Upper lobe of left lung (tissue), 6 donors: ENCODE data around the gene TM4SF5. TPM values are rescaled to one million over a fixed set of nuclear protein-coding genes. Genes with fewer than 3 reads are reported as not detected.

ENCODE experiments used
- ATAC-seq, 2 donors: fragments of 200-7000 bp; cut with Tn5 transposase; one replicate each; pipeline ENCODE4 v1.9.1; 2022; ENCODE audit warnings: mild to moderate bottlenecking in 2 of 2, moderate library complexity in 2 of 2; ENCODE audit not compliant: low FRiP score in 2 of 2
- DNase-seq, 2 donors: peaks; one replicate each; pipeline ENCODE4 v3.0.0-alpha.2; 2019 to 2020
- H3K27ac ChIP-seq, 4 donors: fragments of 200-600 bp; sonication (generic); one replicate each; pipeline ENCODE4 v1.5.1; 2016 to 2019
- H3K27me3 ChIP-seq, 4 donors: fragments of 200-600 bp; sonication (generic); one replicate each; pipeline ENCODE4 v1.5.1; 2017 to 2019
- H3K36me3 ChIP-seq, 4 donors: fragments of 200-600 bp; sonication (generic); one replicate each; pipeline ENCODE4 v1.5.1; 2016 to 2019
- H3K4me1 ChIP-seq, 4 donors: fragments of 200-600 bp; sonication (generic); one replicate each; pipeline ENCODE4 v1.5.1; 2018 to 2019
- H3K4me3 ChIP-seq, 4 donors: fragments of 200-600 bp; sonication (generic); one replicate each; pipeline ENCODE4 v1.5.1; 2017 to 2019; ENCODE audit warnings: mild to moderate bottlenecking in 2 of 4, moderate library complexity in 1 of 4
- H3K9me3 ChIP-seq, 4 donors: fragments of 200-600 bp; sonication (generic); one replicate each; pipeline ENCODE4 v1.5.1; 2018 to 2019
- CTCF ChIP-seq, 6 experiments: fragments of 450-650 bp in 4 of 6; fragments of 200-600 bp in 2 of 6; sonication (generic) in 2 of 6; IDR thresholded peaks; one replicate each; pipeline ENCODE4 v1.5.1; 2016 to 2019; ENCODE audit warnings: antibody characterized with exemption in 6 of 6
- EP300 ChIP-seq, 4 donors: sonication (generic); formaldehyde crosslinking; IDR thresholded peaks; one replicate each; pipeline ENCODE4 v1.5.1; 2017; ENCODE audit warnings: antibody characterized with exemption in 4 of 4, control low read depth in 2 of 4
- POLR2A ChIP-seq, 4 donors: fragments of 450-650 bp; IDR thresholded peaks; one replicate each; pipeline ENCODE4 v1.5.1; 2016 to 2017; ENCODE audit warnings: antibody characterized with exemption in 4 of 4, mild to moderate bottlenecking in 2 of 4
- POLR2AphosphoS5 ChIP-seq, 2 donors: sonication (generic); formaldehyde crosslinking; IDR thresholded peaks; one replicate each; pipeline ENCODE4 v1.5.1; 2017; ENCODE audit warnings: antibody characterized with exemption in 2 of 2
- WGBS, 2 donors: methylation state at CpG; one replicate each; pipeline ENCODE4 v1.1.5; 2017 to 2018; 5-methylcytosine and 5-hydroxymethylcytosine counted together
- total RNA-seq, 6 donors: library from RNA; depleted of rRNA in 4 of 6; stranded (reverse); fragments of >200 nt in 4 of 6; gene quantifications; one replicate each; pipeline versions ENCODE4 v1.1.0 to v1.2.1, GENCODE V29; 2016 to 2021
- donor health status: DM: no; HTN: no; CAD: no; lungs with moderate emphysema.
- donor health status: DM: no; HTN: yes; CAD: no; lungs with severe emphysema.

Gene TM4SF5
- not detected for total RNA-seq

- Histone ChIP-seq H3K9me3 (no peaks in the 10 kb centered on the region), H3K4me1 (no peaks in the 10 kb centered on the region), H3K27ac (no peak within 1 kb of the TSS), H3K36me3 (no peaks in the 10 kb centered on the region), H3K27me3 (no peaks in the 10 kb centered on the region), H3K4me3 (no peak within 1 kb of the TSS)
- no peak for TF ChIP-seq CTCF (IDR thresholded peaks at IDR 0.05)
- TF ChIP-seq EP300 (IDR thresholded peaks at IDR 0.05), result no peak
- TF ChIP-seq POLR2AphosphoS5 (IDR thresholded peaks at IDR 0.05), result no peak
- TF ChIP-seq POLR2A (IDR thresholded peaks at IDR 0.05), result no peak
- ATAC-seq (no peak), DNase-seq (peak in 1 of 2 donors; percentile 54)
- WGBS, 2 donors, result 49 to 68% methylated on average over 12 to 13 of the region's 13 CpGs
Observed at GRCh38 chr17:4771519-4772234, at the start of gene TM4SF5. TSS of gene TM4SF5 (plus strand) at chr17:4771886. CDS start at chr17:4771923, 37 bp downstream.

- Histone ChIP-seq H3K9me3 (no peaks in the 10 kb centered on the region), H3K27me3 (no peaks in the 10 kb centered on the region), H3K27ac (peak overlapping the region in 2 of 4 donors; percentile 75 to 80), H3K36me3 (peaks cover 0 to 29% (median 22%) of the 10 kb centered on the region in 4 donors), H3K4me1 (peaks cover 0 to 13% (median 7%) of the 10 kb centered on the region in 4 donors), H3K4me3 (no peak overlapping the region)
- WGBS, 2 donors, result 89% methylated on average over 16 of the region's 16 CpGs
- ATAC-seq, result no peak
- TF ChIP-seq EP300 (IDR thresholded peaks at IDR 0.05) (no peak), POLR2A (IDR thresholded peaks at IDR 0.05) (no peak), POLR2AphosphoS5 (IDR thresholded peaks at IDR 0.05) (no peak), CTCF (IDR thresholded peaks at IDR 0.05) (no peak)
- DNase-seq, result peak in 1 of 2 donors; percentile 51
Observed at GRCh38 chr17:4722678-4723240, 48.9 kb upstream of the TM4SF5 start.

GRCh38 chr17:4724650-4725049 lies 47.0 kb upstream of the TM4SF5 start:
- H3K9me3 ChIP-seq, result no peaks in the 10 kb centered on the region
- H3K36me3 ChIP-seq, result peaks cover 0 to 10% (median 7%) of the 10 kb centered on the region in 4 donors
- TF ChIP-seq EP300 (IDR thresholded peaks at IDR 0.05) (no peak), POLR2AphosphoS5 (IDR thresholded peaks at IDR 0.05) (no peak), POLR2A (IDR thresholded peaks at IDR 0.05) (no peak), CTCF (IDR thresholded peaks at IDR 0.05) (no peak)
- peaks cover 0 to 15% (median 7%) of the 10 kb centered on the region in 4 donors for H3K4me1 ChIP-seq
- no peaks in the 10 kb centered on the region for H3K27me3 ChIP-seq
- DNase-seq (no peak), ATAC-seq (no peak)
- no peak overlapping the region for H3K4me3 ChIP-seq
- H3K27ac ChIP-seq, result peak overlapping the region in 2 of 4 donors; percentile 75 to 81
- WGBS, 2 donors, result 84 to 92% methylated on average over 5 of the region's 5 CpGs

GRCh38 chr17:4725646-4726310 lies 45.9 kb upstream of the TM4SF5 start:
- Histone ChIP-seq H3K36me3 (no peaks in the 10 kb centered on the region), H3K4me3 (no peak overlapping the region), H3K4me1 (peaks cover 3 to 20% (median 12%) of the 10 kb centered on the region in 4 donors), H3K27ac (peak overlapping the region; percentile 72 to 81 (median 74)), H3K27me3 (no peaks in the 10 kb centered on the region), H3K9me3 (no peaks in the 10 kb centered on the region)
- ATAC-seq, result peak in 1 of 2 donors; percentile 46
- no peak for TF ChIP-seq POLR2A (IDR thresholded peaks at IDR 0.05)
- TF ChIP-seq POLR2AphosphoS5 (IDR thresholded peaks at IDR 0.05), result peak in 1 of 2 donors; percentile 46
- 69 to 74% methylated on average over 9 of the region's 9 CpGs for WGBS, 2 donors
- no peak for DNase-seq

- ATAC-seq (no peak), DNase-seq (peak in 1 of 2 donors; percentile 90)
- Histone ChIP-seq H3K27ac (peak overlapping the region in 3 of 4 donors; percentile 38 to 70 (median 64)), H3K4me1 (peaks cover 13 to 23% (median 21%) of the 10 kb centered on the region in 4 donors), H3K27me3 (no peaks in the 10 kb centered on the region), H3K36me3 (peaks cover 0 to 8% (median 2%) of the 10 kb centered on the region in 4 donors), H3K4me3 (no peak overlapping the region), H3K9me3 (no peaks in the 10 kb centered on the region)
- TF ChIP-seq CTCF (IDR thresholded peaks at IDR 0.05) (no peak), POLR2AphosphoS5 (IDR thresholded peaks at IDR 0.05) (peak in 1 of 2 donors; percentile 37)
- 48 to 73% methylated on average over 2 to 3 of the region's 3 CpGs for WGBS, 2 donors
Observed at GRCh38 chr17:4728124-4728523, 43.6 kb upstream of the TM4SF5 start.
